ENCODE measurements around the gene B3GALT5.

Gene B3GALT5

DNA sequence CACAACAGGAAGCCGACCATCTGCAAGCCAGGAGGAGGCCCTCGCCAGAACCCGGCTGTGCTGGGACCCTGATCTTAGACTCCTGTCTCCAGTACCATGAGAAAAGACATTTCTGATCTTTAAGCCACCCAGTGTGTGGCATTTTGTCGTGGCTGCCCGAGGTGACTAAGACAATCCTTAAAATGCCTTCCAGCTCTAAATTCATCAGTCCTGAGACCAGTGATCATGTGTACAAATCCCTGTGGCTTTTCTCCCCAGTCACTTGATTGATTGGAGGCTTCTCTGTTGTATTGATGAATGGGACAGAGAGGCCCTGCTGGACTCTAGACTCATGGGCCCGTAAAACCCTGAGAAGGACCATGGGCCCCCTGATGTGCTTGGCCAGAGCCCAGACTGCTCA lies 36.1 kb downstream of the B3GALT5 start:
- DNase-seq, result no peak

DNA sequence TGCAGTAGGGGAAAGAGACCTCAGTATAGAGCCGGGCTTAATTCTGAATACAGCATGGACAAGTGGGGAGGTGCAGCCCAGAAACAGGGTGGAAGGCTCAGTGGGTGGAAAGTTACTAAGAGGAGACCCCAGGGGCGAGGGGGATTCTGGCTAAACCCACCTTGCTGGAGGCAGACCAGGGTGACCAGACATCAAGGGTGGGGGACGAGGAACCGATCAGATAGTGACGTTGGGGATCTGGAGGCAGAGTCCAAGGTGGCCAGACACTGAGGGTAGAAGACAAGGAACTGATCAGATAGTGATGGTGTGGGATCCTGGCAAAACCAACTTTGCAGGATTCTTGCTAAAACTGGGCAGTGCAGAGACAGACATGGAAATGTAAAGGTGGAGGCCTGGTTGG lies 36.8 kb downstream of the B3GALT5 start:
- DNase-seq, result no peak

DNA sequence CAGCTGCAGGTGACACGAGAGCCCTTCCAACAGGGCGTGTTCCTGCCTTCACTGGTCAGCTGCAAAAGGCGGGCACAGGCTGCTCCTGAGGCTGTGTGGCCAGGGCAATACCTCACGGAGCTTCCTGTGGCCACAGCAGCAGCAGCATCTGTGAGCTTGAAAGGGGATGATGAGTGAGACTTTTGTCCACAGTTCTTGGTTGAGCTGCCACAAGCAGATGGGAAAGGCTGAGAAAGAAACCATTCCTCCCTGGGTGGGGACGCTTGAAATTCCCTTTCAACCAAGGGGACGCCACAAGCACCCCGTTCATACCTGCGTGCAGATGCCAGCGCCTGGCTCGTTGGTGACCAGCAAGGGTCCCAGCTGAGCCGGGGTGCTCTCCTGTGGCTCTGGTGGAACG lies 37.6 kb downstream of the B3GALT5 start:
- DNase-seq, result no peak

DNA sequence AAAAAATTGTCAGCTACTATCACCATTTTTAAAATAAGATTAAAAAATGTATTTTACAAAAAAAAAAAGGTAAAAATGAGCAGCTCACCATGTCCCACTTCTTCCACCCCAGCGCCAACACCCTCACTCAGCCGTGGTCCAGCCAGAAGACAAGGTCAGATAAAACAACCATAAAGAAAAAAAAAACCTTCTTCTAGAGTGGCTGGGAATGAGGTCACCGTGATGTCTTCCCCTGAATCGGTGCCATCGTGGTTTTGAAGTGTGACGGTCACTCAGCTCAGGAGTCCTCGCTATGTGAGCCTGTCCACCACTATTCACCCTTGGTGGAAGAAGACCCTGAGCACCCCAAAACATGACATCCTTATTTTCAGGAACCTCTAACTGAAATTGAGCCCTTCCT lies 38.1 kb downstream of the B3GALT5 start:
- no peak for DNase-seq

DNA sequence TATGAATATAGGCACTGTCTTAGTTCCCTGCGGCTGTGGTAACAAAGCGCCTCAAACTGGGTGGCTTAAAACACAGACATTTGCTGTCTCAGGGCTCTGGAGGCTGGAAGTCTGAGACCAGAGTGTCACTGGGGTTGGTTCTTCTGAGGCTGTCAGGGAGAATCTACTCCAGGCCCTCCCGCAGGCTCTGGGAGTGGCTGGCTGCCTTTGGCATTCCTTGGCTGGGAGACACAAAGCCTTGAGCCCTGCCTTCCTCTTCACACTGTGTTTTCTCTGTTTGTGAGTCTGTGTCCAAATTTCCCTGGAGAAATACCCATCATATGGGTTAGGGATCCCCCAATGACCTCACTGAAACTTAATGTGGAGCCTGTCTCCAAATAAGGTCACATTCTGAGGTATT lies 38.5 kb downstream of the B3GALT5 start:
- DNase-seq, result no peak

DNA sequence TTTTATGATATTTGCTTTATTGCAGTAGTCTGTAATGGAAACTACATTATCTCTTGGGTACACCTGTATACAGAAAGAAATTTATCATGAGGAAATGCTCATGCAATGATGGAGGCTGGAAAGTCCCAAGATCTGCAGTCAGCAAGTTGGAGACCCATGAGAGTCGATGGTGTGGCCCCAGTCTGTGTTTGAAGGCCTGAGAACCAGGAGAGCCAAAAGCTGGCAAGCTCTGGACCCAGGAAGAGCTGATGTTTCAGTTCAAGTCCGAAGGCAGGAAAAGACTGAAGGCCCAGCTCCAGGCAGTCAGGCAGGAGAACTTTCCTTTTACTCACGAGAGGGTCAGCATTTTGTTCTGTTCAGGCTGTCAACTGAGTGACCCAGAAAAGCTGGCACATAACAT lies 42.2 kb downstream of the B3GALT5 start:
- no peak for DNase-seq

DNA sequence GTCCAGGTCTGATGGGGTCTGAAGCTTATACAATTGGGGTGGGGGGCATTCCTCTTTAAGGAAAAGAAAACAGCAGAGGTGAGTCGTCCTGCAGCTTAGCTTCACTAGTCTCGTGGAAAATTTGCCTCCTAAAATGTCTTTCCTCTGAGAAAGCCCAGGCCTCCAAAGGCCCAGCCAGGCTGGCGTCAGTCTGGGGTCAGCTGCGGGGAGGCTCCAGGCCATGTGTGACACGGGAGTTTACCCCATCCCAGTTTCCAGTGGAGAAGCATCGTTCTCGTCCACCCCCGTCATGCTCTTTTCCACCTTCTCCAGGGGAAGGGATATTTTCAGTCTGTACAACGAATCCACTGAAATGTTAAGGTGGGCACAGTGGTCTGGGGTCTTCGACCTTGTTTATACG lies 42.8 kb downstream of the B3GALT5 start:
- no peak for DNase-seq

DNA sequence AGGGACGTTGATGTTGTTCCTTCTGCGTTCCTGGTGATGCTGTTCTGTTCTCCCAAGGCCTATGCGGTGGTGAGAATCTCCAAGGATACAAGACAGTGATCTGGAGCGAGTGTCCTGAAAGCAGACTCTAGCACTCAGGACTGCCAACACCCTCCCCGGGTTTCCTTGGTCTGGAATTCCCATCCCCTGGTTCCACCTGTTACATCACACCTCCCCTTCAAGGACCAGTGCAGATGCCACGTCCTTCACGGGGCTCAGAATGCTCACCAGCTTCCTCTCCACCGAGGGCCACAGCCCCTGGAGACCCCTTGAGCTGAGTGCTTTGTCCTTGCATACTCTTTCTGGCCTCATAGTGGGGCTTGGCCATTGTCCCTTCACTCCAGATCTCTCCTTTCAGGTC lies 43.5 kb downstream of the B3GALT5 start:
- DNase-seq, result no peak

DNA sequence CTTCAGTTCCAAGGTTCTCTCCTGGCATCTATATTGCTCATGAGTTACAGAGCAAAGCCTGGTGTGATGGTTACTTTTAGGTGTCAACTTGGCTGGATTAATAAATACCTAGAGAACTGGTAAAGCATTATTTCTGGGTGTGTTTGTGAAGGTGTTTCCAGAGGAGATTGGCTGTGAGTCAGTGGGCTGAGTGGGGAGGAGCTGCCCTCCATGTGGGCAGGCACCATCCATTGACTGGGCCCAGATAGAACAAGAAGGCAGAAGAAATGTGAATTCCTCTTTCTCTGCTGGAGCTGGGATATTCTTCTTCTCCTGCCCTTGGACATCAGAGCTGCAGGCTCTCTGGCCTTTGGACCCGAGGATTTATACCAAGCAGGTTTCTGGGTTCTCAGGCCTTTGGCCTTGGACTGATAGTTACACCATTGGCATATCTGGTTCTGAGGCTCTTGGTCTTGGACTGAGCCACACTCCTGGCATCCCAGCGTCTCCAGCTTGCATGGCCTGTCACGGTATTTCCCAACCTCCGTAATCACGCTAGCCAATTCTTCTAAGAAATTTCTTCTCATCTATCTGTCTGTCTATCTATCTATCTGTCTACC lies 44.5 kb downstream of the B3GALT5 start:
- no peak for DNase-seq

DNA sequence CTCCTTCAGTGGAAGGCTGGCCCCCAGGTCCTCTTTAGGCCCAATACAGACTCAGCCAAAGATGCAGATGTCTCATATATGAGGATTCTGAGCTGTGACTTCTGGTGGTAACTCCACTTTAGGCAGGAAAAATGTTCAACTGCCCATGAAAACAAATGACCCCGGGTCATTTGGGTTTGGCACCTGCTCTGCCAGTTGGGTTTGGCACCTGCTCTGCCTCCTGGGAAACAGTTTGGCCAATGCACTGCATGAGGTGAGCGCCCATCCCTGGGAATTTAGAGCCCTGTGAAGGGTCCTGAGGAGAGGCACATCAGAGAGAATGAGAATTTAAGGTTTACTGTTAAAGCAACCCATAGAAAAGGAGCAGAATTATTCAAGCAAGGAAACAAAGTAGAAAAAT lies 45.3 kb downstream of the B3GALT5 start:
- no peak for DNase-seq

DNA sequence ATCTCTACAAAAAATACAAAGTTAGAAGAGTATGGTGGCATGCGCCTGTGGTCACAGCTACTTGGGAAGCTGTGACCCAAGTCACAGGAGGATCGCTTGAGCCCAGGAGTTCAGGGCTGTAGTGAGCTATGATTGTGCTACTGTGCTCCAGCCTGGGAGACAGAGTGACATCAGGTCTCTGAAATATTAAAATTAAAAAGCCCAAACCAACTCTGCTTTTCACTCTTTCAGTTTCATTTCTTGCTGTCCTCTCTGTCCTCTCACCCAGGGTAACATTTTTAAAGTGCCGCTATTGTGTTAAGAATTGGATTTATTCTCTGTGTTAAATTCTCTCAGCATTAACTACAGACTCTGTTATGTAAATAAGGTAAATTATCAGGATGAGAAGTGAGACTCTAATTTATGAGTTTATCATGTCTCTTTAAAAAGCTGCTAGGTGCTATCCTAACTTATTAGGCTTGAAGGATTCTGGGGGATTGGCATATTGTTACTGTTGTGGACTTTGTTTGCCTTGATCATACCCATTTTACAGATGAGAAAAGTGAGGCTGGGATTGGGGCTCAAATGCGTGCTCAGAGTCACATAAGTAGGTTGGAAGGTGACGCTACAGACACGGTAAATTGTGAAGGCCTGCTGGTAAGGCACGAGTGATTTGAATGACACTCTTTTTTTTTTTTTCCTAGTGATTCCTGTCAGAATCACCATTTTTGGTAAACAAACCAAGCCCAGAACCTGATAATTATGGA lies 46.5 kb downstream of the B3GALT5 start:
- DNase-seq, result no peak

DNA sequence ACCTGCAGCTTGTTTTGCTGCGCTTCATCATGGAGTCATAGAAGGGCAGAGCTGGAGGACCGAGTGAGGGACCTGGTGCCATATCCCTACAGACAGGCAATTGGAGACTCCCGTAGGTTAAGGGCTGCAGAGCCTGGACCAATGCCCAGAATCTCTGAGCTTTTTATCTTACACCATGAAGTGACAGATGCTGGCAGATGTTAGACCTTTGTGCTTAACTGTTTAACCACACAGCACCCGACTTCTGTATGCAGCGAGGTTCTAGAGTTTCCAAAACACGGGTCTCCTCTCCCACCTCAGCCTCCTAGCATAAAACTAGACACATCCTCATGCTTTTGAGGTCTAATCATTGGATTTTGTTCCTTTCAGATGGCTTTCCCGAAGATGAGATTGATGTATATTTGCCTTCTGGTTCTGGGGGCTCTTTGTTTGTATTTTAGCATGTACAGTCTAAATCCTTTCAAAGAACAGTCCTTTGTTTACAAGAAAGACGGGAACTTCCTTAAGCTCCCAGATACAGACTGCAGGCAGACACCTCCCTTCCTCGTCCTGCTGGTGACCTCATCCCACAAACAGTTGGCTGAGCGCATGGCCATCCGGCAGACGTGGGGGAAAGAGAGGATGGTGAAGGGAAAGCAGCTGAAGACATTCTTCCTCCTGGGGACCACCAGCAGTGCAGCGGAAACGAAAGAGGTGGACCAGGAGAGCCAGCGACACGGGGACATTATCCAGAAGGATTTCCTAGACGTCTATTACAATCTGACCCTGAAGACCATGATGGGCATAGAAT lies 47.6 kb downstream of the B3GALT5 start:
- DNase-seq, result no peak

DNA sequence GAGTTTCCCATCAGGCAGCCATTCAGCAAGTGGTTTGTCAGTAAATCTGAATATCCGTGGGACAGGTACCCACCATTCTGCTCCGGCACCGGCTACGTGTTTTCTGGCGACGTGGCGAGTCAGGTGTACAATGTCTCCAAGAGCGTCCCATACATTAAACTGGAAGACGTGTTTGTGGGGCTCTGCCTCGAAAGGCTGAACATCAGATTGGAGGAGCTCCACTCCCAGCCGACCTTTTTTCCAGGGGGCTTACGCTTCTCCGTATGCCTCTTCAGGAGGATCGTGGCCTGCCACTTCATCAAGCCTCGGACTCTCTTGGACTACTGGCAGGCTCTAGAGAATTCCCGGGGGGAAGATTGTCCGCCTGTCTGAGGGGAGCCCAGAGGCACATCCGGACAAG lies 48.4 kb downstream of the B3GALT5 start:
- no peak for DNase-seq

DNA sequence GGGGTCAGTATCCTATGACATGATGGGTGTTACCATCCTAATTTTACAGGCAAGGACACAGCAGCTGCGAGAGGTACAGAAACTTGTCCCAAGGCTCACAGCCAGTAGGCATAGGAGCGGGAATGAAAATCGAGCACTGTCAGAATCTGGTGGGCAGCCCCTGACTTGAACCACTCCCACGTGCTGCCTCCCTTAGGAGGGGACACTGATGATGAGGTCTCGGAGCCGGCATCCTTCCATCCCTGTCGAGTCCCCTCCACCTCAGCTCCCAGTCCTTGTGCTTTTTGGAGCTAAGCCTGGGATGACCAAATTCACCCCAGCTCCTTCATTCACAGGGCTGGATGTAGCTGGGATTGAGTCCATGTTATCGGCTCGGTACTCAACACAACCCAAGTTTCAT lies 49.0 kb downstream of the B3GALT5 start:
- no peak for DNase-seq

DNA sequence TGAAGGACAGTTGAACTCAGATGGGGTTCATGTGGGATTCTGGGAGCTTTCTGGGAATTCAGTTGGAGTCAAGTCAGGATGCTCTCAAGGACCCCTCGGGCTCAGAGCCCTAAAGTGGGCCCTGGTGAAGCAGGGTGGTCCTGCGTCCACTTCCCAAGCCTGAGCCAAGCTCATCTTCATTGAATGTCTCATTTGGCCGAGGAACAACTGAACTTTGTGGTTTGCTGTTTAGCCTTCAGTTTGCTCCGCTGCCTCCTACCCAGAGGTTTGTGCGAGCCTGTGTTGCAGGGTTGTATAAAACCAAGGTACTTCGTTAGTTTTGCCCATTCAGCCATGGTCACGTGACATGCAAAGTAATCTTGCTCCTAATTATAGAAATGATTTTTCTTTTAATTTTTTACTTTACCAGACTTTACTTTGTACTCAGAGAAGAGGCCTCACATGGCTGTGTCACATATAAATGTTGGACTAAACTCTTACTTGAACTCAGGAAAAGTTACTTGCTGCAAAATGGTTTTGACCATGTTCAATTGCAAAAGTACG lies 49.7 kb downstream of the B3GALT5 start:
- no peak for DNase-seq

DNA sequence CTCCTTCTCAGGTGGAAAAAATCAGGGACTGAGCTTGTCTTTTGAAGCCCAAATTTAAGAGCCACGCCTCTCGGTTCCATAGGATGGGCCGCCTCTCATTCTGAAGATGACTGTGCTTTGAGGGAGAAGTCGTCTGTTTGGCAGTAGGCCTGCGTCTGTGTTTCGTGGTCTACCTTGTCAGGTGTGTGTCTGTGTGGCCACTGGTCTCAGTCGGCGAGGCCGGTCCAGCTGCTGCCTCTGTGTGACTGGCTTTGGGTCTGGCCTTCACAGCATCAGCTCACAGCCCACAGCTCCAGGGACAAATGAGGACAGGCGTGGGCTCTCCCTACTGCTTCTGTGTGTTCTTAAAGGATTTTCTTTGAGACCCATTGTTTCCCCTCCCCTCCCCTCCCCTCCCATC lies 50.3 kb downstream of the B3GALT5 start:
- no peak for DNase-seq

DNA sequence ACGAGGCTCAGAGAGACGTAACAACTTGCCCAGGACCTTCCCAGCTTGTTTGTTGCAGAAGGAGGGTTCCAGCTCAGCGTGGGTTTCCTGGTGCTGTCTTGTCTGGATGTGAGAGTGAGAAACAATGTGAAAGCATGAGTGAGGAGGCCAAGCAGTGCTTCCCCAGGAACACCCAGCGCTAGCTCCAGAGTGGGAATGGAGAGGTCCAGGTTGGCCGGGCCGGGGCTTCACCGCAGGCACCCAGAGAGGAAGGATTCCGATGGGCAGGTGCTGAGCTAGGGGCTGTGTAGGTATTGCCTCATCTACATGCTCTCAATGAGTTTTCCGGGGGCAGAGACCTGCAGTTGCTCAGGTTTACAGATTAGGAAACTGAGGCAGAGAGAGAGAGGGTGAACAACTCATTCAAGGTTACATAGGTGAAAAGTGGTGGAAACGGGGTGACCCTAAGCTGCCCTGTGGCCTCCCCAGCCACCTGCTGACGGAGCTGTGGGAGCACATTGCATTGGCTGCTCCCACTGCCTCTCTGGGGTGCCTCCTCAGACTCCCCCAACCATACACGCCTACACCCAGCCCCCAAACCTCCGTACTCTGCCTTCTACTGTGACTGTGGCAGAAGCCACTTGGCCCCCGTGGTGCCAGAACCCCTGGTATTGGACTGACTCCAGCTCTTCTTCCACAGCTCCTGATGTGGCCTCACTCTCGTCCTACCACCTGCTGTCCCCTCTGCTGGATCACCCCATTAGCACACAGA lies 51.2 kb downstream of the B3GALT5 start:
- DNase-seq, result no peak

DNA sequence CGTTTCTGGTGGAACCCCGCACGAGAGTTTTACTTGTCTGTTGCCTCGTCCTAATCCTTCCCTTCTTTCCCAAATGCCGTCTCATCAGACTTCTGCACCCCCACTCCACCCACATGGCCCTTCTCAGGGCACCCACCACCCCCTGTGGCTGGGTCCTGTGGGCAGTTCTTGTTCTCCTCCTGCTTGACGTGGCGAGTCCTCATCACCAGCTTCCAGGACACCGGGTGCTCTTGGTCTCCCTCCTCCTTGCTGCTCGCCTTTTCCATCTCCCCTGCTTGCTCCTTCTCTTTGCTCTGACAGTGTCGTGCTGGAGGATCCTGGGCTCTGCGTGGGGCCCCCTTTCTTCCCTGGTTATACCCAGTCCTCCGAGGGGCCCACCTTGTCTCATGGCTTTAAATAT lies 51.8 kb downstream of the B3GALT5 start:
- no peak for DNase-seq

DNA sequence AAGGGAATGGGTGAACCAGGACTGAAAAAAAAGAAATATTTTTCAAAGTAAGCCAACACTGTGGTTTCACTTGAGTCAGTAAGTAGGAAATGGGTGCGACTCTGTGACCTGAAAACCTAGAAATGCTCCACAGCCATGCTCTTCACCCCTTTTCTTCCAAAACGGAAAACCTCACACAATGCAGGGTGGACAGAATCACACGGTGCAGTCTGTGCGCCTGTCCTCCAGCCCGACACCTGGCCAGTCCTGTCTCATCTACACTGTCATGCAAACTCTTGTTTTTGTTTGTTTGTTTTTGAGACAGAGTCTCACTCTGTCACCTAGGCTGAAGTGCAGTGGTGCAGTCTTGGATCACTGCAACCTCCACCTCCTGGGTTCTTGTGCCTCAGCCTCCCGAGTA lies 53.3 kb downstream of the B3GALT5 start:
- no peak for DNase-seq

DNA sequence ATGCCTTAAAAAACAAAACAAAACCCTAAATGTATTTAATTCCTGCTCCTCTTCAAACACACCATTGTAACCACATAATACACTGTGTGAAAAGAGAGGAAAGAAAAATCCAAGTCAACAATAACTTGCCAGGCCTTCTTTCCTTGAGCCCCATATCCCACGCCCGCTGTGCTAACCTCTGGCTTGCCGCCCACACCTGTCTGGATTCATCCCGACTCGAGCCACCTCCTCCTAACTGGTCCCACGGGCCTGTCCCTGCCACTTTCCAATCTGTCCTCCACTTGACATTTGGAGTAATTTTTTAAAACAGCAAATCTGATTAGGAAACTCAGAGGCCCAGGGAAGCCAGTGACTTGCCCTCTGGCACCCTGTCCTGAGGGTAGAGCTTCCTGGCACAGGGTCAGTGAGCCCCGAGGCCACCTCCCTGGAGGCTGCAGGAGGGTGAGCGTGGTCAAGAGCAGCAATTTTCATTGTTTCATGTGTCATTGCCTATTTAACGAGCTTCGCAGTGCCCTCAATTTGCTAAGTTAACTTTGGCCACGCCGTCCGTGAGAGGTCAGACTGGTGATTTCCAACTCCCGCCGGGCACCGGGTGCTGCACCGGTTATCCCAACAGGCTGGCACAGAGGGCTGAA lies 54.1 kb downstream of the B3GALT5 start:
- DNase-seq, result no peak

DNA sequence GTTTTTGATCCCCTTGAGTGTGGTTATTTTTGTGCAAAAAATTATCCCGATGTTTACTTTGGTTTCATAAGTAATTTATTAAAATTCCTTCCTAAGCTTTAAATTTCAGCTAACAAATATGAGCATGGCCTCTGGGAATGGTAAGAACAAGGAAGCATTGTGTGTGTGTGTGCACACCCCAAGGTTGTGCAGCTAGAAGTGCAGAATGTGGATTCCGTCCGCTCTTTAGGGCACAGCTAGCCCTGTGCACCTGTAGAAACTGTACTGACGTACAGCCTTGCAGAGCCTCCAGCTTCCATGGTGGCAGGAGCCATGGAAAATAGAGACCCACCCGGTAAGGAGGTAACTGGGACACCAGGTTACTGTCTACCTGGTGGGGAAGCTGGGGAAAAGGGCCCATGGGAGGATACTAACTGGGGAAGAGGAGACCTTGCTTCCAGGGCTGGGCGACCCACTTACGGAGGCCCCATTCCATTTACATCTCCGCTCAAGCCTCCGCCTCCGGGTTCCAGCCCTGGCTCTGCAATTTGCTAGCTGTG lies 54.7 kb downstream of the B3GALT5 start:
- no peak for DNase-seq

DNA sequence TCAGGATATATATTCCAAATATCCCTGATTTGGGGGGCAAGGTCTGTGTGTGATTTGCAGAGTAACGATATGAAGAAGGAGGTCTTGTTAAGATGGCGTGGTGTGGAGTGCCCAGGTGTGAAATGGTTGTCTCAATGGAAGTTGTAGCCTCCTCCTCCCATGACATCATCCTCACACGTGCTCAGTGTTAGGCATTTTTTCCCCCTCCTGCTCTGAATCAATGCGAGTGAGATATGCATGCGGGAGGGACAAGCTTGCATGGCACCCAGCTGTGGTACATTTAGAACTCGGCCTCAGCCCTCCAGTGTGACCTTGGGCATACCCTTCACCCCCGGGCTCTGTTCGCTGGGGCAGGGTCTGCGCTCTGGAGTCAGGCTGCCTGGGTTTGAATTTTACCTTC lies 55.6 kb downstream of the B3GALT5 start:
- no peak for DNase-seq

All from NK-92 treated with Interleukin-12 subunit alpha and Interleukin-12 subunit beta, amount 100 ng/mL, for 24 hours (cell line).